ENCODE data around the gene ST7L. TPM values are rescaled to one million over a fixed set of nuclear protein-coding genes. Genes with fewer than 3 reads are reported as not detected.

The ST7L gene
- total RNA-seq, 1 experiment from 2014 or later = 22.1 TPM

DNA sequence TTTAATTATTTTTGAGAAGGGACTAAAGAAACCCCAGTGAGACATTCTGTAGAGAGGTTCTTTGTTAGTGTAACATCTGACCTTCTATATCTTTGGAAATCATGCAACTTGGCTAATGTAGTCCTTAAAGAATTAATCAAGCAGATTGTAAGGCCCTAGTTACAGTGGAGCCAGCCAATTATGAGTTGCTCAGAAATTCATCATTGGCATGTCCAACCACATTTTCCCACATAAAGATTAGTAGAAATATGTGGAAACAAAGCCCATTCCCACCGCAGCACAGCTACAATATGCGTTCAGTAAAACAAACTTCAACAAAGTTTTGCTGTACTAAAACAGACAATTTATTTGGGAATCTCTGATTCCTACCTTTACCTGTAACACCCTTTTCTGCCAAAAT lies 82.4 kb downstream of the ST7L start:
- ChIA-PET CTCF (interaction anchor here (0.7 kb wide), 1 partner anchor 1771 kb away, joined by 3 read pairs; no protein-coding TSS in a partner anchor), POLR2A (ENCODE audit: unreplicated experiment) (interaction anchor here (0.7 kb wide), 1 partner anchor 94 kb away, joined by 9 read pairs; no protein-coding TSS in a partner anchor)
- DNase-seq = no peak
- intact Hi-C loops (cut with micrococcal nuclease; ENCODE audit: unreplicated experiment) = no loop called here
- Histone ChIP-seq H3K9me3 (ENCODE audit: insufficient read depth, low read depth) (no peaks in the 10 kb centered on the region), H3K9me2 (ENCODE audit: insufficient read depth) (no peaks in the 10 kb centered on the region; the same call in 1 of the 2 replicates), H3K36me3 (ENCODE audit: low read depth) (peaks cover 9% of the 10 kb centered on the region; the same call in 1 of the 2 replicates), H4K20me1 (ENCODE audit: insufficient read depth) (no peaks in the 10 kb centered on the region), H2AFZ (no peak overlapping the region), H3K27me3 (ENCODE audit: insufficient read depth, low read depth) (no peaks in the 10 kb centered on the region), H3K4me3 (no peak overlapping the region), H3F3A (ENCODE audit: insufficient read depth, low read depth) (no peaks in the 10 kb centered on the region), H3K4me1 (replicated peaks; ENCODE audit: insufficient read depth) (no peaks in the 10 kb centered on the region), H3K27ac (no peak overlapping the region), H3K79me2 (ENCODE audit: low read depth) (no peaks in the 10 kb centered on the region), H3K4me2 (no peak overlapping the region)
- BruUV-seq (replicated peaks) = no TSS peak
- no peak for TF ChIP-seq EZH2 (IDR thresholded peaks at IDR 0.05; ENCODE audit: low read depth)
- TF ChIP-seq, protein P1, sequence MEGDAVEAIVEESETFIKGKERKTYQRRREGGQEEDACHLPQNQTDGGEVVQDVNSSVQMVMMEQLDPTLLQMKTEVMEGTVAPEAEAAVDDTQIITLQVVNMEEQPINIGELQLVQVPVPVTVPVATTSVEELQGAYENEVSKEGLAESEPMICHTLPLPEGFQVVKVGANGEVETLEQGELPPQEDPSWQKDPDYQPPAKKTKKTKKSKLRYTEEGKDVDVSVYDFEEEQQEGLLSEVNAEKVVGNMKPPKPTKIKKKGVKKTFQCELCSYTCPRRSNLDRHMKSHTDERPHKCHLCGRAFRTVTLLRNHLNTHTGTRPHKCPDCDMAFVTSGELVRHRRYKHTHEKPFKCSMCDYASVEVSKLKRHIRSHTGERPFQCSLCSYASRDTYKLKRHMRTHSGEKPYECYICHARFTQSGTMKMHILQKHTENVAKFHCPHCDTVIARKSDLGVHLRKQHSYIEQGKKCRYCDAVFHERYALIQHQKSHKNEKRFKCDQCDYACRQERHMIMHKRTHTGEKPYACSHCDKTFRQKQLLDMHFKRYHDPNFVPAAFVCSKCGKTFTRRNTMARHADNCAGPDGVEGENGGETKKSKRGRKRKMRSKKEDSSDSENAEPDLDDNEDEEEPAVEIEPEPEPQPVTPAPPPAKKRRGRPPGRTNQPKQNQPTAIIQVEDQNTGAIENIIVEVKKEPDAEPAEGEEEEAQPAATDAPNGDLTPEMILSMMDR (conservative IDR thresholded peaks at IDR 0.05) = no peak

DNA sequence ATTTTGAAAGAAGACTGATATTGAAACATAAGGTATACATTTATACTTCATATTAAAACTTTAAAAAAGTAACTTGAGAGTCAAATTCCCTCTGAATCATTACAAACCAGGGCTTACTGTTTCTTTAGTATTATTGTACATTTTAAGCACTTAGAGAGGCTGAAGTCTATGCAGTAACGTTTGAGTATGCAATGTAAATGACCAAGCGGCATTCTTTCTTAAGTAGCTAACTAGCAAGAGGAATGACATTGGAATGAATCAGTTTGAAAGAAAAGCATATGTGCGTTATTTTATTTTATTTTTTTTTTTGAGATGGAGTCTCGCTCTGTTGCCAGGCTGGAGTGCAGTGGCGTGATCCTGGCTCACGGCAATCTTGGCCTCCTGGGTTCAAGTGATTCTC lies 85.9 kb downstream of the ST7L start:
- Histone ChIP-seq H4K20me1 (ENCODE audit: insufficient read depth) (no peaks in the 10 kb centered on the region), H3K79me2 (ENCODE audit: low read depth) (no peaks in the 10 kb centered on the region), H3K4me3 (no peak overlapping the region), H3K9me3 (ENCODE audit: insufficient read depth, low read depth) (no peaks in the 10 kb centered on the region), H3K4me1 (replicated peaks; ENCODE audit: insufficient read depth) (peaks cover 19% of the 10 kb centered on the region), H3K9me2 (ENCODE audit: insufficient read depth) (no peaks in the 10 kb centered on the region; the same call in 1 of the 2 replicates), H3K27me3 (ENCODE audit: insufficient read depth, low read depth) (no peaks in the 10 kb centered on the region), H3F3A (ENCODE audit: insufficient read depth, low read depth) (peaks cover 15% of the 10 kb centered on the region; the same call in 1 of the 2 replicates), H3K4me2 (no peak overlapping the region), H2AFZ (no peak overlapping the region), H3K36me3 (ENCODE audit: low read depth) (no peaks in the 10 kb centered on the region), H3K27ac (no peak overlapping the region)
- DNase-seq = no peak
- TF ChIP-seq, protein P1 (conservative IDR thresholded peaks at IDR 0.05) = no peak
- TF ChIP-seq EZH2 (IDR thresholded peaks at IDR 0.05; ENCODE audit: low read depth) = no peak
- BruUV-seq (replicated peaks) = no TSS peak
- POLR2A ChIA-PET (ENCODE audit: unreplicated experiment) = no interaction called here
- intact Hi-C loops (cut with micrococcal nuclease; ENCODE audit: unreplicated experiment) = no loop called here
- CTCF ChIA-PET = no interaction called here

DNA sequence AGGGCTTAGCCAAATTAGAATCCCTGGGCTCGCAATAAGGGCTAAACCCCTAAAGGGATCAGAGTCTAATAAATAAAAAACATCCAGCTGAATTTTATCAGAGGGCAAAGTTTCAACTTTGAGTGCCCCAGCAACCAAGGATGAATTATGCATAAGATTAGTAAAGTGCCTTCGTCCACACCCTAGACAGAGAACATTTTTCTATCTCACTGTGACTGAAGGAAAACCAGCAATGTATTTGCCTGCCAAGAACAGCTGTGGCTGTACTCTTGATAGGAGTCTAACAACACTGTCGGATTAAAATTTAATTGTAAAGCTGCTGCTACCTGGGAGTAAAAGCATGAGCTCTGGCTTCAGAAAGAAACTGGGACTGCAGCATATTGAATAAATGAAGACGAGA lies 86.9 kb downstream of the ST7L start:
- no peaks in the 10 kb centered on the region for H4K20me1 ChIP-seq (ENCODE audit: insufficient read depth)
- H3K27me3 ChIP-seq (ENCODE audit: insufficient read depth, low read depth) = no peaks in the 10 kb centered on the region
- H2AFZ ChIP-seq = no peak overlapping the region
- H3K9me2 ChIP-seq (ENCODE audit: insufficient read depth) = no peaks in the 10 kb centered on the region; the same call in 1 of the 2 replicates
- TF ChIP-seq EZH2 (IDR thresholded peaks at IDR 0.05; ENCODE audit: low read depth) = no peak
- TF ChIP-seq, protein P1 (conservative IDR thresholded peaks at IDR 0.05) = no peak
- no peak overlapping the region for H3K4me3 ChIP-seq
- no peaks in the 10 kb centered on the region for H3K9me3 ChIP-seq (ENCODE audit: insufficient read depth, low read depth)
- no peaks in the 10 kb centered on the region for H3K79me2 ChIP-seq (ENCODE audit: low read depth)
- H3K36me3 ChIP-seq (ENCODE audit: low read depth) = 0 out of 2 replicates have a peak, but pooled peaks cover 3% of the 10 kb centered on the region
- no peak for DNase-seq
- no peak overlapping the region for H3K4me2 ChIP-seq
- no peak overlapping the region for H3K27ac ChIP-seq
- intact Hi-C loops (cut with micrococcal nuclease; ENCODE audit: unreplicated experiment) = no loop called here
- no TSS peak for BruUV-seq (replicated peaks)
- ChIA-PET CTCF (no interaction called here), POLR2A (ENCODE audit: unreplicated experiment) (no interaction called here)
- H3F3A ChIP-seq (ENCODE audit: insufficient read depth, low read depth) = peaks cover 15% of the 10 kb centered on the region; the same call in 1 of the 2 replicates
- H3K4me1 ChIP-seq (replicated peaks; ENCODE audit: insufficient read depth) = peaks cover 19% of the 10 kb centered on the region
